ENCODE measurements around the gene DHODH.
"Not testable (repeated sequence)": the region's sequence is repeated elsewhere in the genome, so short reads cannot be mapped to it uniquely, and the experiment has no call there.

Gene DHODH

DNA sequence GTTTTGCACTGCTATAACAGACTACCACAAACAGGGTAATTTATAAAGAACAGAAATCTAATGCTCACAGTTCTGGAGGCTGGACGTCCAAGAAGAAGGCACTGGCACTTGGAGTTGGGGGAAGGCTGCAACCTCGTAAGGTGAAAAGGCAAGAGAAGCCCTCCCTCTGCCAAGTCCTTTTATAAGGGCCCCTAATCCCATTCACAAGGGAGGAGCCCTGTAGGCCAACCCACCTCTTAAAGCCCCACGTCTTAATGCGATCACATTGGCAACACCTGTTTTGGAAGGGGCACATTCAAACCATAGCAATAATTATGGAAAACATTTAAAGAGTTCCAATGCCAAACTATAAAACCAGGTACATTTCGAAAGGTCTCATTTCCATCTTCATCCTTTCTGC is 13.5 kb upstream of the DHODH start:
- H3K27me3 ChIP-seq (ENCODE audit: insufficient read depth, low read length, poor library complexity, severe bottlenecking): no peaks in the 10 kb centered on the region
- H3K36me3 ChIP-seq (ENCODE audit: insufficient read depth, low read length): no peaks in the 10 kb centered on the region
- H3K9ac ChIP-seq (ENCODE audit: low read depth, low read length, poor library complexity, severe bottlenecking): no peak overlapping the region
- H3K4me2 ChIP-seq (ENCODE audit: low read depth, low read length, poor library complexity, severe bottlenecking): no peak overlapping the region
- no peaks in the 10 kb centered on the region for H3K9me2 ChIP-seq (replicated peaks; ENCODE audit: low read depth, low read length)
- H3K4me1 ChIP-seq (ENCODE audit: insufficient read depth, low read length, poor library complexity, severe bottlenecking): no peaks in the 10 kb centered on the region
- no peaks in the 10 kb centered on the region for H3K79me2 ChIP-seq (ENCODE audit: insufficient read depth, low read length)
- H3K4me3 ChIP-seq (ENCODE audit: low read length, poor library complexity, severe bottlenecking): no peak overlapping the region
- H2AFZ ChIP-seq (ENCODE audit: low read length): no peak overlapping the region
- no peaks in the 10 kb centered on the region for H4K20me1 ChIP-seq (ENCODE audit: insufficient read depth, low read length, poor library complexity, severe bottlenecking)
- no peaks in the 10 kb centered on the region for H3K9me3 ChIP-seq (ENCODE audit: insufficient read depth, low read depth, low read length)
- H3F3A ChIP-seq (ENCODE audit: low read depth): no peaks in the 10 kb centered on the region
- TF ChIP-seq, protein P1, sequence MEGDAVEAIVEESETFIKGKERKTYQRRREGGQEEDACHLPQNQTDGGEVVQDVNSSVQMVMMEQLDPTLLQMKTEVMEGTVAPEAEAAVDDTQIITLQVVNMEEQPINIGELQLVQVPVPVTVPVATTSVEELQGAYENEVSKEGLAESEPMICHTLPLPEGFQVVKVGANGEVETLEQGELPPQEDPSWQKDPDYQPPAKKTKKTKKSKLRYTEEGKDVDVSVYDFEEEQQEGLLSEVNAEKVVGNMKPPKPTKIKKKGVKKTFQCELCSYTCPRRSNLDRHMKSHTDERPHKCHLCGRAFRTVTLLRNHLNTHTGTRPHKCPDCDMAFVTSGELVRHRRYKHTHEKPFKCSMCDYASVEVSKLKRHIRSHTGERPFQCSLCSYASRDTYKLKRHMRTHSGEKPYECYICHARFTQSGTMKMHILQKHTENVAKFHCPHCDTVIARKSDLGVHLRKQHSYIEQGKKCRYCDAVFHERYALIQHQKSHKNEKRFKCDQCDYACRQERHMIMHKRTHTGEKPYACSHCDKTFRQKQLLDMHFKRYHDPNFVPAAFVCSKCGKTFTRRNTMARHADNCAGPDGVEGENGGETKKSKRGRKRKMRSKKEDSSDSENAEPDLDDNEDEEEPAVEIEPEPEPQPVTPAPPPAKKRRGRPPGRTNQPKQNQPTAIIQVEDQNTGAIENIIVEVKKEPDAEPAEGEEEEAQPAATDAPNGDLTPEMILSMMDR (conservative IDR thresholded peaks at IDR 0.05; ENCODE audit: low read length): no peak
- TF ChIP-seq EZH2phosphoT487 (IDR thresholded peaks at IDR 0.05; ENCODE audit: borderline replicate concordance): no peak

DNA sequence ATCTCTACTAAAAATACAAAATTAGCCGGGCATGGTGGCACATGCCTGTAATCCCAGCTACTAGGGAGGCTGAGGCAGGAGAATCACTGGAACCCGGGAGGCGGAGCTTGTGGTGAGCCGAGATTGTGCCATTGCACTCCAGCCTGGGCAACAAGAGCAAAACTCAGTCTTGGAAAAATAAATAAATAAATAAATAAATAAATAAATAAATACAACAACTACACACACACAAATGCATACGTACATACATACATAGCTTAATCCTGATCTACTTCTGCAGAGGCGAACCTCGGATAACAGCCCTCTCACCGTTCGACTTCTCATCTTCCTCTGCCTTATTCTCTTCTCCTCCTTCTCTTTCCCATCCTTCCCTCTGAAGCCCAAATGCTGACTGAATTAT is 11.0 kb upstream of the DHODH start:
- not testable (repeated sequence) for H3K36me3 ChIP-seq (ENCODE audit: insufficient read depth, low read length); H3K79me2 ChIP-seq (ENCODE audit: insufficient read depth, low read length); H4K20me1 ChIP-seq (ENCODE audit: insufficient read depth, low read length, poor library complexity, severe bottlenecking); H3K9ac ChIP-seq (ENCODE audit: low read depth, low read length, poor library complexity, severe bottlenecking); H3K4me3 ChIP-seq (ENCODE audit: low read length, poor library complexity, severe bottlenecking); H3F3A ChIP-seq (ENCODE audit: low read depth); H3K4me1 ChIP-seq (ENCODE audit: insufficient read depth, low read length, poor library complexity, severe bottlenecking); H2AFZ ChIP-seq (ENCODE audit: low read length); H3K9me2 ChIP-seq (replicated peaks; ENCODE audit: low read depth, low read length); H3K4me2 ChIP-seq (ENCODE audit: low read depth, low read length, poor library complexity, severe bottlenecking); H3K9me3 ChIP-seq (ENCODE audit: insufficient read depth, low read depth, low read length); H3K27me3 ChIP-seq (ENCODE audit: insufficient read depth, low read length, poor library complexity, severe bottlenecking)

DNA sequence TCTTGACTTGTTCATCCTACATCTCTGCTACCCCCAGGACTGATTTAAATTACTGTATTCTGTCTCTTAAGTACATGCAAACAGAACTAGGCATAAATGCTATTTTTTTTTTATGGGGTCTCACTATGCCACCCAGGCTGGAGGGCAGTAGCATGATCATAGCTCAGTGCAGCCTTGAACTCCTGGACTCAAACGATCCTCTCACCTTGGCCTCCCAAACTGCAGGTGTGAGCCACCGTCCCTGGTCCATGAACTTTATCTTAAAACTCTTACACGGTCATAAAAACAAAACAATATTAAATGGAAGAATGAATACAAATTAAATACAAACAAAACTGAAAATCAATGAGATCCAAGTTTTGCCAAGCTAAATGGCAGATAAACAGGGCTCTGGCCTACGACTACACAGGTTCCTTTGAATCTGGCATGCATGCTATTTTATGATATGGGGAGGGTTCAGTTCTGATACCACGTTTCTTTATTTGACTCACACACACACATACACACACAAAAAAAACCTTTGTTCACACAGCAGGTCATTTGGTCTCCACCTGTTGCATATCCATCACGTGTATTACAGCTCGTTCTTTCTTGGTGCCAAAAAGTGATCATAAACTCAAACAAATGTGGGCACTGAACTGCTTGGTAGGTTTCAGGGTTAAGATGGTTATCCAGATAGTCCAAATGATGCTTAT is 7.2 kb upstream of the DHODH start:
- no peaks in the 10 kb centered on the region for H3K4me1 ChIP-seq (ENCODE audit: insufficient read depth, low read length, poor library complexity, severe bottlenecking)
- H3K27me3 ChIP-seq (ENCODE audit: insufficient read depth, low read length, poor library complexity, severe bottlenecking): no peaks in the 10 kb centered on the region
- no peaks in the 10 kb centered on the region for H3K9me2 ChIP-seq (replicated peaks; ENCODE audit: low read depth, low read length)
- H3K36me3 ChIP-seq (ENCODE audit: insufficient read depth, low read length): no peaks in the 10 kb centered on the region
- H3F3A ChIP-seq (ENCODE audit: low read depth): no peaks in the 10 kb centered on the region
- H3K79me2 ChIP-seq (ENCODE audit: insufficient read depth, low read length): no peaks in the 10 kb centered on the region
- H3K9me3 ChIP-seq (ENCODE audit: insufficient read depth, low read depth, low read length): no peaks in the 10 kb centered on the region
- no peak for TF ChIP-seq EZH2phosphoT487 (IDR thresholded peaks at IDR 0.05; ENCODE audit: borderline replicate concordance)
- TF ChIP-seq, protein P1 (conservative IDR thresholded peaks at IDR 0.05; ENCODE audit: low read length): no peak
- no peak overlapping the region for H3K9ac ChIP-seq (ENCODE audit: low read depth, low read length, poor library complexity, severe bottlenecking)
- no peak overlapping the region for H2AFZ ChIP-seq (ENCODE audit: low read length)
- H3K4me2 ChIP-seq (ENCODE audit: low read depth, low read length, poor library complexity, severe bottlenecking): no peak overlapping the region
- no peaks in the 10 kb centered on the region for H4K20me1 ChIP-seq (ENCODE audit: insufficient read depth, low read length, poor library complexity, severe bottlenecking)
- H3K4me3 ChIP-seq (ENCODE audit: low read length, poor library complexity, severe bottlenecking): no peak overlapping the region

DNA sequence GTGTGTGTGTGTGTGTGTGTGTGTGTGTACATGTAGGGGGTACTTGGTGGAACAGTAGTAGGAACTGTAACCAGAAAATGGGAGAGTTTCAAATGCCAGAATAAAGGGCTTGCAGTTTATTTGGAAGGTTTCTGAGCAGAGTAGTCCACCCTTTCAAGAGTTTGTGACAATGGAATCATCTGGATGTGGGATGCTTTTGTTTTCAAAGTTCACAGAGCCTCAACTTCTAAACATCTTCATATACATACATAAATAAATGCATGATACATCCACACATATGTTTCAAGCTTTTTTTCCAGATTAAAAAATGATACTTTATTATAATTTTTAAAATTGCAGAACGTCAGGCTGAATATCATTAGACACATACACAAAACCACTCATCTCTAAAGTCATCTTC is 5.9 kb upstream of the DHODH start:
- Histone ChIP-seq H3K9me3 (ENCODE audit: insufficient read depth, low read depth, low read length) (no peaks in the 10 kb centered on the region), H3K4me1 (ENCODE audit: insufficient read depth, low read length, poor library complexity, severe bottlenecking) (no peaks in the 10 kb centered on the region), H3F3A (ENCODE audit: low read depth) (no peaks in the 10 kb centered on the region), H3K9me2 (replicated peaks; ENCODE audit: low read depth, low read length) (no peaks in the 10 kb centered on the region), H3K4me2 (ENCODE audit: low read depth, low read length, poor library complexity, severe bottlenecking) (no peak overlapping the region), H4K20me1 (ENCODE audit: insufficient read depth, low read length, poor library complexity, severe bottlenecking) (no peaks in the 10 kb centered on the region), H2AFZ (ENCODE audit: low read length) (no peak overlapping the region), H3K9ac (ENCODE audit: low read depth, low read length, poor library complexity, severe bottlenecking) (no peak overlapping the region), H3K79me2 (ENCODE audit: insufficient read depth, low read length) (no peaks in the 10 kb centered on the region), H3K4me3 (ENCODE audit: low read length, poor library complexity, severe bottlenecking) (no peak overlapping the region), H3K36me3 (ENCODE audit: insufficient read depth, low read length) (no peaks in the 10 kb centered on the region), H3K27me3 (ENCODE audit: insufficient read depth, low read length, poor library complexity, severe bottlenecking) (no peaks in the 10 kb centered on the region)
- TF ChIP-seq, protein P1 (conservative IDR thresholded peaks at IDR 0.05; ENCODE audit: low read length): no peak
- no peak for TF ChIP-seq EZH2phosphoT487 (IDR thresholded peaks at IDR 0.05; ENCODE audit: borderline replicate concordance)

DNA sequence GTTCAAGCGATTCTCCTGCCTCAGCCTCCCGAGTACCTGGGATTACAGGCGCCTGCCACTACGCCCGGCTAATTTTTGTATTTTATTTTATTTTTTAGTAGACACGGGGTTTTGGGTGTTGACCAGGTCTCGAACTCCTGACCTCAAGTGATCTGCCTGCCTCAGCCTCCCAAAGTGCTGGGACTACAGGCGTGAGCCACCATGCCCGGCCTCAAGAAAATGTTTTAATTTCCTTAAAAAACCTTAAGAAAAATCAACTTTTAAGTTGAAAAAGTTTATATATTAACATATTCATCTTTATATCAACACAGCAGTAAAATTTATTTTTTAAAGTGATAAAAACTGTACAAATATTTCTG is 500 bp upstream of the DHODH start:
- H3F3A ChIP-seq (ENCODE audit: low read depth); H3K27me3 ChIP-seq (ENCODE audit: insufficient read depth, low read length, poor library complexity, severe bottlenecking); H4K20me1 ChIP-seq (ENCODE audit: insufficient read depth, low read length, poor library complexity, severe bottlenecking); H3K36me3 ChIP-seq (ENCODE audit: insufficient read depth, low read length); H3K9me3 ChIP-seq (ENCODE audit: insufficient read depth, low read depth, low read length); H3K9me2 ChIP-seq (replicated peaks; ENCODE audit: low read depth, low read length): not testable (repeated sequence)
- Histone ChIP-seq H3K79me2 (ENCODE audit: insufficient read depth, low read length) (peaks cover 14% of the 10 kb centered on the region; the same call in 1 of the 2 replicates), H3K4me1 (ENCODE audit: insufficient read depth, low read length, poor library complexity, severe bottlenecking) (peaks cover 14% of the 10 kb centered on the region), H3K4me2 (ENCODE audit: low read depth, low read length, poor library complexity, severe bottlenecking) (peak overlapping the region; percentile 80), H2AFZ (ENCODE audit: low read length) (peak overlapping the region; percentile 92; the same call in 1 of the 2 replicates), H3K9ac (ENCODE audit: low read depth, low read length, poor library complexity, severe bottlenecking) (peak overlapping the region; percentile 70), H3K4me3 (ENCODE audit: low read length, poor library complexity, severe bottlenecking) (peak overlapping the region; percentile 100)

Data from Loucy (cell line).